HEK293 (cell line): Measurements from ENCODE around the gene PHF13.

Experiments used
- CTCF ChIA-PET: fragments of 350-600 bp; formaldehyde crosslinking; extraction: SDS; loops from one replicate; lab custom pipeline; 2021; ENCODE audit warnings: antibody characterized with exemption; lab: Yijun Ruan, JAX
- POLR2A ChIA-PET: fragments of 300-600 bp; formaldehyde crosslinking; extraction: SDS; loops from one replicate; lab custom pipeline; 2020; ENCODE audit warnings: antibody characterized with exemption, inconsistent platforms; lab: Yijun Ruan, JAX
- H3K27ac ChIP-seq: fragments of 200-500 bp; sonication (Bioruptor generic); 2 replicates; pipeline ENCODE4 v1.5.1; 2014; ENCODE audit warnings: low read depth, low read length, control low read depth, inconsistent platforms; ENCODE audit errors: extremely low read depth
- H3K36me3 ChIP-seq, 2 experiments: fragments of 200-500 bp in 1 of 2; sonication (Bioruptor generic) in 1 of 2; 1 replicate in 1 of 2; 2 replicates in 1 of 2; pipeline ENCODE4 v1.5.1; 2014 to 2017; ENCODE audit warnings: inconsistent platforms in 2 of 2, low read length in 2 of 2; ENCODE audit not compliant: control insufficient read depth in 2 of 2, insufficient read depth in 1 of 2
- H3K4me1 ChIP-seq: fragments of 200-500 bp; sonication (Bioruptor generic); 2 replicates; pipeline ENCODE4 v1.5.1; 2014; ENCODE audit warnings: mild to moderate bottlenecking, low read length, inconsistent platforms; ENCODE audit not compliant: control insufficient read depth, insufficient read depth
- H3K4me3 ChIP-seq: 2 replicates; pipeline ENCODE4 v1.5.1; 2011; ENCODE audit warnings: low read depth, mild to moderate bottlenecking, control low read depth, low read length, moderate library complexity
- H3K9me3 ChIP-seq: fragments of 200-500 bp; sonication (Bioruptor generic); 2 replicates; pipeline ENCODE4 v1.5.1; 2014; ENCODE audit warnings: low read depth, low read length, inconsistent platforms; ENCODE audit not compliant: control insufficient read depth, insufficient read depth
- FEZF1 ChIP-seq: fragments of 450-650 bp; formaldehyde crosslinking; IDR thresholded peaks from 2 replicates; pipeline ENCODE4 v1.5.1; 2016; ENCODE audit warnings: missing biosample characterization, missing genetic modification characterization
- KLF10 ChIP-seq: fragments of 450-650 bp; IDR thresholded peaks from 2 replicates; pipeline ENCODE4 v1.5.1; 2018; ENCODE audit warnings: missing biosample characterization, mild to moderate bottlenecking, missing genetic modification characterization
- REST ChIP-seq: fragments of 450-650 bp; formaldehyde crosslinking; IDR thresholded peaks from 2 replicates; pipeline ENCODE4 v1.5.1; 2016; ENCODE audit warnings: missing biosample characterization, missing genetic modification characterization
- ZBTB1 ChIP-seq: fragments of 450-650 bp; formaldehyde crosslinking; IDR thresholded peaks from 2 replicates; pipeline ENCODE4 v1.5.1; 2016; ENCODE audit warnings: missing biosample characterization, missing genetic modification characterization
- ZBTB10 ChIP-seq: fragments of 450-650 bp; formaldehyde crosslinking; IDR thresholded peaks from 2 replicates; pipeline ENCODE4 v1.5.1; 2016; ENCODE audit warnings: missing biosample characterization, missing genetic modification characterization
- ZNF133 ChIP-seq: fragments of 450-650 bp; formaldehyde crosslinking; IDR thresholded peaks from 2 replicates; pipeline ENCODE4 v1.5.1; 2016; ENCODE audit warnings: missing biosample characterization, missing genetic modification characterization
- ZNF16 ChIP-seq: fragments of 450-650 bp; formaldehyde crosslinking; IDR thresholded peaks from 2 replicates; pipeline ENCODE4 v1.5.1; 2016; ENCODE audit warnings: low read depth, missing biosample characterization, missing genetic modification characterization
- ZNF274 ChIP-seq, 2 experiments: fragments of 200-500 bp in 1 of 2; fragments of 450-650 bp in 1 of 2; sonication (Bioruptor generic) in 1 of 2; formaldehyde crosslinking in 1 of 2; IDR thresholded peaks; 2 replicates each; pipeline versions ENCODE4 v1.5.1 to v1.6.1; 2014 to 2016; ENCODE audit warnings: borderline replicate concordance in 1 of 2, inconsistent platforms in 1 of 2, low read length in 1 of 2, missing biosample characterization in 1 of 2, missing genetic modification characterization in 1 of 2
- ZNF341 ChIP-seq: fragments of 450-650 bp; formaldehyde crosslinking; IDR thresholded peaks from 2 replicates; pipeline ENCODE4; 2016; ENCODE audit warnings: low read depth, missing biosample characterization, missing genetic modification characterization
- ZNF488 ChIP-seq: fragments of 450-650 bp; formaldehyde crosslinking; IDR thresholded peaks from 2 replicates; pipeline ENCODE4 v1.5.1; 2016; ENCODE audit warnings: missing biosample characterization, missing genetic modification characterization
- ZNF501 ChIP-seq: fragments of 450-650 bp; formaldehyde crosslinking; IDR thresholded peaks from 2 replicates; pipeline ENCODE4 v1.5.1; 2016; ENCODE audit warnings: missing biosample characterization, missing genetic modification characterization
- TF ChIP-seq, protein P1 (sequence below): fragments of 450-650 bp; formaldehyde crosslinking; IDR thresholded peaks from 2 replicates; pipeline ENCODE4 v1.5.1; 2016; ENCODE audit warnings: missing biosample characterization, missing genetic modification characterization, borderline replicate concordance

Gene PHF13

GRCh38 chr1:6597777-6598131, 15.8 kb upstream of the PHF13 start:
- ChIA-PET CTCF (interaction anchor here (0.7 to 0.8 kb wide), 2 partner anchors 18 to 117 kb away, joined by 3 read pairs; no protein-coding TSS in a partner anchor), POLR2A (interaction anchor here (0.7 to 1.5 kb wide), 3 partner anchors 9 to 18 kb away, joined by 3 to 5 read pairs (median 3); partner anchors contain the start of gene ZBTB48)
- no peak overlapping the region for H3K27ac ChIP-seq
- no peaks in the 10 kb centered on the region for H3K9me3 ChIP-seq
- no peak overlapping the region for H3K4me3 ChIP-seq
- H3K4me1 ChIP-seq: no peaks in the 10 kb centered on the region
- no peak for TF ChIP-seq REST (tag by site-specific recombination)
- no peak for TF ChIP-seq KLF10 (tag by site-specific recombination)
- no peak for TF ChIP-seq ZNF274 (IDR thresholded peaks at IDR 0.05; ENCODE audit: low read length)
- TF ChIP-seq ZNF274 (tag by site-specific recombination; IDR thresholded peaks at IDR 0.05; ENCODE audit: borderline replicate concordance): no peak
- TF ChIP-seq, protein P1, sequence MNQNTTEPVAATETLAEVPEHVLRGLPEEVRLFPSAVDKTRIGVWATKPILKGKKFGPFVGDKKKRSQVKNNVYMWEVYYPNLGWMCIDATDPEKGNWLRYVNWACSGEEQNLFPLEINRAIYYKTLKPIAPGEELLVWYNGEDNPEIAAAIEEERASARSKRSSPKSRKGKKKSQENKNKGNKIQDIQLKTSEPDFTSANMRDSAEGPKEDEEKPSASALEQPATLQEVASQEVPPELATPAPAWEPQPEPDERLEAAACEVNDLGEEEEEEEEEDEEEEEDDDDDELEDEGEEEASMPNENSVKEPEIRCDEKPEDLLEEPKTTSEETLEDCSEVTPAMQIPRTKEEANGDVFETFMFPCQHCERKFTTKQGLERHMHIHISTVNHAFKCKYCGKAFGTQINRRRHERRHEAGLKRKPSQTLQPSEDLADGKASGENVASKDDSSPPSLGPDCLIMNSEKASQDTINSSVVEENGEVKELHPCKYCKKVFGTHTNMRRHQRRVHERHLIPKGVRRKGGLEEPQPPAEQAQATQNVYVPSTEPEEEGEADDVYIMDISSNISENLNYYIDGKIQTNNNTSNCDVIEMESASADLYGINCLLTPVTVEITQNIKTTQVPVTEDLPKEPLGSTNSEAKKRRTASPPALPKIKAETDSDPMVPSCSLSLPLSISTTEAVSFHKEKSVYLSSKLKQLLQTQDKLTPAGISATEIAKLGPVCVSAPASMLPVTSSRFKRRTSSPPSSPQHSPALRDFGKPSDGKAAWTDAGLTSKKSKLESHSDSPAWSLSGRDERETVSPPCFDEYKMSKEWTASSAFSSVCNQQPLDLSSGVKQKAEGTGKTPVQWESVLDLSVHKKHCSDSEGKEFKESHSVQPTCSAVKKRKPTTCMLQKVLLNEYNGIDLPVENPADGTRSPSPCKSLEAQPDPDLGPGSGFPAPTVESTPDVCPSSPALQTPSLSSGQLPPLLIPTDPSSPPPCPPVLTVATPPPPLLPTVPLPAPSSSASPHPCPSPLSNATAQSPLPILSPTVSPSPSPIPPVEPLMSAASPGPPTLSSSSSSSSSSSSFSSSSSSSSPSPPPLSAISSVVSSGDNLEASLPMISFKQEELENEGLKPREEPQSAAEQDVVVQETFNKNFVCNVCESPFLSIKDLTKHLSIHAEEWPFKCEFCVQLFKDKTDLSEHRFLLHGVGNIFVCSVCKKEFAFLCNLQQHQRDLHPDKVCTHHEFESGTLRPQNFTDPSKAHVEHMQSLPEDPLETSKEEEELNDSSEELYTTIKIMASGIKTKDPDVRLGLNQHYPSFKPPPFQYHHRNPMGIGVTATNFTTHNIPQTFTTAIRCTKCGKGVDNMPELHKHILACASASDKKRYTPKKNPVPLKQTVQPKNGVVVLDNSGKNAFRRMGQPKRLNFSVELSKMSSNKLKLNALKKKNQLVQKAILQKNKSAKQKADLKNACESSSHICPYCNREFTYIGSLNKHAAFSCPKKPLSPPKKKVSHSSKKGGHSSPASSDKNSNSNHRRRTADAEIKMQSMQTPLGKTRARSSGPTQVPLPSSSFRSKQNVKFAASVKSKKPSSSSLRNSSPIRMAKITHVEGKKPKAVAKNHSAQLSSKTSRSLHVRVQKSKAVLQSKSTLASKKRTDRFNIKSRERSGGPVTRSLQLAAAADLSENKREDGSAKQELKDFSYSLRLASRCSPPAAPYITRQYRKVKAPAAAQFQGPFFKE (tag by site-specific recombination): no peak
- no peak for TF ChIP-seq FEZF1 (tag by site-specific recombination)
- no peak for TF ChIP-seq ZNF501
- no peak for TF ChIP-seq ZNF16 (tag by site-specific recombination)
- TF ChIP-seq ZBTB1 (tag by site-specific recombination): no peak
- TF ChIP-seq ZBTB10: no peak
- TF ChIP-seq ZNF488 (tag by site-specific recombination): no peak
- no peak for TF ChIP-seq ZNF341 (tag by site-specific recombination)
- TF ChIP-seq ZNF133 (tag by site-specific recombination): no peak
- peaks cover 3 to 75% of the 10 kb centered on the region in 2 experiments; a peak in 2 of 3 replicates for H3K36me3 ChIP-seq
